Panc1 (cell line): Measurements from ENCODE around the gene CMTM7. TPM values are rescaled to one million over a fixed set of nuclear protein-coding genes. Genes with fewer than 3 reads are reported as not detected.
A peak's percentile ranks its signal among the peaks of the same experiment; 100 is the strongest.

Experiments
- ATAC-seq: fragments of 200-7000 bp; cut with Tn5 transposase; 2 replicates; pipeline ENCODE4 v1.9.1; 2020; ENCODE audit warnings: mild to moderate bottlenecking, moderate library complexity
- BruUV-seq: library from RNA; stranded (reverse); fragments of 400-500 nt; replicated peaks from 2 replicates; lab custom pipeline; 2021; lab: Mats Ljungman, UMichigan
- CTCF ChIA-PET: fragments of 300-600 bp; sonication (Branson Sonifier 250); formaldehyde crosslinking; loops from one replicate; lab custom pipeline; 2022; ENCODE audit warnings: antibody characterized with exemption; lab: Charles Lee
- POLR2A ChIA-PET: fragments of 300-600 bp; sonication (Branson Sonifier 250); formaldehyde crosslinking; loops from one replicate; lab custom pipeline; 2022; ENCODE audit warnings: antibody characterized with exemption; lab: Charles Lee
- DNase-seq: peaks from one replicate; pipeline ENCODE4 v3.0.0-alpha.2; 2010; ENCODE audit warnings: low read depth, low spot score
- H3K27ac ChIP-seq: 2 replicates; pipeline ENCODE4 v1.5.1; 2011; ENCODE audit warnings: mild to moderate bottlenecking, low read length, inconsistent platforms
- H3K27me3 ChIP-seq: fragments of 200-500 bp; sonication (Bioruptor generic); 2 replicates; pipeline ENCODE4 v1.6.0; 2014; ENCODE audit warnings: low read length, inconsistent platforms; ENCODE audit not compliant: control insufficient read depth, insufficient read depth
- H3K36me3 ChIP-seq: fragments of 200-500 bp; sonication (Bioruptor generic); 2 replicates; pipeline ENCODE4 v1.5.1; 2014; ENCODE audit warnings: inconsistent platforms, mild to moderate bottlenecking, low read length, moderate library complexity; ENCODE audit not compliant: control insufficient read depth, insufficient read depth
- H3K4me1 ChIP-seq: 2 replicates; pipeline ENCODE4 v1.5.1; 2011; ENCODE audit warnings: inconsistent platforms, mild to moderate bottlenecking, low read length, moderate library complexity; ENCODE audit not compliant: control insufficient read depth, insufficient read depth
- H3K4me3 ChIP-seq, 2 experiments: 2 replicates each; pipeline ENCODE4 v1.5.1; 2011 to 2012; ENCODE audit warnings: low read depth in 2 of 2, low read length in 2 of 2, mild to moderate bottlenecking in 2 of 2, inconsistent platforms in 1 of 2, moderate library complexity in 1 of 2
- H3K9me3 ChIP-seq: fragments of 200-500 bp; sonication (Bioruptor generic); 2 replicates; pipeline ENCODE4 v1.5.1; 2014; ENCODE audit warnings: low read depth, mild to moderate bottlenecking, inconsistent platforms, low read length, moderate library complexity; ENCODE audit not compliant: control insufficient read depth, insufficient read depth
- CTCF ChIP-seq: fragments of 450-650 bp; IDR thresholded peaks from 2 replicates; pipeline ENCODE4 v1.5.1; 2017; ENCODE audit warnings: mild to moderate bottlenecking
- POLR2AphosphoS5 ChIP-seq: IDR thresholded peaks from 2 replicates; pipeline ENCODE4 v1.6.1; 2012; ENCODE audit warnings: mild to moderate bottlenecking, low read depth, low read length, moderate library complexity
- REST ChIP-seq, 2 experiments: IDR thresholded peaks; 2 replicates each; pipeline ENCODE4 v1.6.1; 2011 to 2012; ENCODE audit warnings: low read depth in 2 of 2, control low read depth in 1 of 2, low read length in 1 of 2, mild to moderate bottlenecking in 1 of 2, moderate library complexity in 1 of 2; ENCODE audit not compliant: insufficient read depth in 1 of 2
- SIN3A ChIP-seq: IDR thresholded peaks from 2 replicates; pipeline ENCODE4 v1.6.1; 2012; ENCODE audit warnings: low read depth, mild to moderate bottlenecking, low read length, moderate library complexity, borderline replicate concordance; ENCODE audit not compliant: insufficient read depth
- TCF7L2 ChIP-seq: IDR thresholded peaks from 2 replicates; pipeline ENCODE4 v1.6.1; 2011; ENCODE audit warnings: mild to moderate bottlenecking, low read depth, low read length, inconsistent platforms
- in situ Hi-C: cut with HindIII; loops from 2 replicates; pipeline ENCODE4 v1.10.0; 2016; ENCODE audit warnings: low sequenced_read_pairs, low pct_unique_long_range_greater_than_20kb
- intact Hi-C: fragments of 100-400 bp; cut with micrococcal nuclease; formaldehyde crosslinking; loops from one replicate; pipeline ENCODE4 v1.10.0; 2022; ENCODE audit not compliant: unreplicated experiment
- total RNA-seq: library from RNA; stranded (reverse); gene quantifications from one replicate; pipeline ENCODE4 v1.2.1, GENCODE V29; 2021; ENCODE audit not compliant: unreplicated experiment

Gene CMTM7
- total RNA-seq, 1 experiment from 2014 or later = 43.5 TPM

GRCh38 chr3:32401556-32402081 is 10.0 kb downstream of the CMTM7 start:
- Histone ChIP-seq H3K36me3 (no peaks in the 10 kb centered on the region), H3K4me1 (peaks cover 38% of the 10 kb centered on the region), H3K4me3 (peak overlapping the region; percentile 37 to 62), H3K27me3 (no peaks in the 10 kb centered on the region), H3K9me3 (no peaks in the 10 kb centered on the region), H3K27ac (peak overlapping the region; percentile 93)
- TF ChIP-seq POLR2AphosphoS5 (0 out of 2 replicates have a peak, but pooled peaks have one; percentile 49), REST (IDR thresholded peaks at IDR 0.05; ENCODE audit: insufficient read depth in 1 of 2, low read depth in 2 of 2, low read length in 1 of 2) (0 out of 4 replicates have a peak, but pooled peaks of 1 of the 2 experiments have one; percentile 21), CTCF (no peak), SIN3A (0 out of 2 replicates have a peak, but pooled peaks have one; percentile 60)
- ATAC-seq (peak; percentile 88), DNase-seq (no peak)
- in situ Hi-C loops = no loop called here
- CTCF ChIA-PET = no interaction called here
- BruUV-seq = no TSS peak
- POLR2A ChIA-PET = no interaction called here
- intact Hi-C loops = no loop called here

GRCh38 chr3:32403663-32404062 is 12.0 kb downstream of the CMTM7 start:
- TF ChIP-seq POLR2AphosphoS5 (no peak), TCF7L2 (no peak), SIN3A (no peak), REST (IDR thresholded peaks at IDR 0.05; ENCODE audit: insufficient read depth in 1 of 2, low read depth in 2 of 2, low read length in 1 of 2) (no peak), CTCF (no peak)
- H3K4me3 ChIP-seq = no peak overlapping the region
- no peaks in the 10 kb centered on the region for H3K9me3 ChIP-seq
- intact Hi-C loops (no loop called here), in situ Hi-C loops (no loop called here)
- BruUV-seq = no TSS peak
- ATAC-seq = no peak
- ChIA-PET CTCF (no interaction called here), POLR2A (no interaction called here)
- H3K36me3 ChIP-seq = no peaks in the 10 kb centered on the region
- DNase-seq = no peak
- H3K4me1 ChIP-seq = peaks cover 38% of the 10 kb centered on the region
- no peaks in the 10 kb centered on the region for H3K27me3 ChIP-seq
- peak overlapping the region; percentile 93; the same call in 1 of the 2 replicates for H3K27ac ChIP-seq
